ENCODE measurements around the gene STARD8.
"Not testable (repeated sequence)": the region's sequence is repeated elsewhere in the genome, so short reads cannot be mapped to it uniquely, and the experiment has no call there.

Gene STARD8

DNA sequence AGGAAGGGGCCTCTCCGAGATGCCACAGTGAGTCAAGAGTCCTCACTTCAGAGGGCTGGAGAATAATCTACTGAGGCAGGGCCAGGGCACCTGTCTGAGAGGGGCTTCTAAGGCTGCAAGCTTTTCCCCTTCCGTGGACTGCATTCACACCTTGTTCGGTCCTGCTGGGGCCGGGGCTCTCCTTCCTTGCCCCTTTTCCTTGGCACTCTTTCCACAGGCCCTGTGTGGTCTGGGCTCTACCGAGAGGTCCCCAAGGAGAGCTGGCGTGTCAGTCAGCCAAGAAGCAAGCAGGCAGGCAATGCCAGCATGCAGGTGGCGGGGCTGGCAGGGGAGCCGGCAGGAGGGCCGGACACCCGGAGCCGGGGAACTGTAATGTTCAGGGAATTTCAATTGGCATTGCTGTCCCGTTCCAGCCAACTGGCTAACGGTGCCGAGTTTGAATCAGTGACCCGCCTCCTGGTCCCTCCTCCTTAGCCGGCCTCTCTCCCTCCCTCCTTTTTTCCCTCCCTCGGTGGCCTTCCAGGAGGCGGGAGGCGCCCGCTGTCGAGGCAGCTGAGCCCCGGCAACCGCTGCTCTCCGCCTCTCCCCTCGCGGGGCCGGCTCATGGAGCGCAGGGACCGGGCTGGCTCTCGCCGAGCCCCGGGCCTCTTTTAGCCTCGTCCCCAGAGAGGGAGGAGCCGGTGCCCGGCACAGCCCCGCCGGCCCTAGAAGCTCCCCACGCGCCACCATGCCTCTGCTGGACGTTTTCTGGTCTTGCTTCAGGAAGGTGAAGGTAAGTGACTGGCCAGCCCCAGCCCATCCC is at the start of gene STARD8:
STARD8 (plus strand) TSS at position 511 of the 802 bp plus-strand sequence; CDS start at position 728, 217 bp downstream.
- H3K27me3 ChIP-seq (replicated peaks), result no peaks in the 10 kb centered on the region
- H3K36me3 ChIP-seq (replicated peaks), result no peaks in the 10 kb centered on the region
- TF ChIP-seq, protein P1, sequence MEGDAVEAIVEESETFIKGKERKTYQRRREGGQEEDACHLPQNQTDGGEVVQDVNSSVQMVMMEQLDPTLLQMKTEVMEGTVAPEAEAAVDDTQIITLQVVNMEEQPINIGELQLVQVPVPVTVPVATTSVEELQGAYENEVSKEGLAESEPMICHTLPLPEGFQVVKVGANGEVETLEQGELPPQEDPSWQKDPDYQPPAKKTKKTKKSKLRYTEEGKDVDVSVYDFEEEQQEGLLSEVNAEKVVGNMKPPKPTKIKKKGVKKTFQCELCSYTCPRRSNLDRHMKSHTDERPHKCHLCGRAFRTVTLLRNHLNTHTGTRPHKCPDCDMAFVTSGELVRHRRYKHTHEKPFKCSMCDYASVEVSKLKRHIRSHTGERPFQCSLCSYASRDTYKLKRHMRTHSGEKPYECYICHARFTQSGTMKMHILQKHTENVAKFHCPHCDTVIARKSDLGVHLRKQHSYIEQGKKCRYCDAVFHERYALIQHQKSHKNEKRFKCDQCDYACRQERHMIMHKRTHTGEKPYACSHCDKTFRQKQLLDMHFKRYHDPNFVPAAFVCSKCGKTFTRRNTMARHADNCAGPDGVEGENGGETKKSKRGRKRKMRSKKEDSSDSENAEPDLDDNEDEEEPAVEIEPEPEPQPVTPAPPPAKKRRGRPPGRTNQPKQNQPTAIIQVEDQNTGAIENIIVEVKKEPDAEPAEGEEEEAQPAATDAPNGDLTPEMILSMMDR (IDR thresholded peaks at IDR 0.05; ENCODE audit: low read depth, low read length, missing control alignments), result peak; percentile 26
- peak within 1 kb of the TSS; percentile 39 for H3K4me3 ChIP-seq (ENCODE audit: low read depth, low read length)
- peak; percentile 11 for DNase-seq
- H3K27ac ChIP-seq, result no peak within 1 kb of the TSS
- in situ Hi-C loops (cut with HindIII; ENCODE audit: low pct_ligation_motif_present, low sequenced_read_pairs), result no loop called here

DNA sequence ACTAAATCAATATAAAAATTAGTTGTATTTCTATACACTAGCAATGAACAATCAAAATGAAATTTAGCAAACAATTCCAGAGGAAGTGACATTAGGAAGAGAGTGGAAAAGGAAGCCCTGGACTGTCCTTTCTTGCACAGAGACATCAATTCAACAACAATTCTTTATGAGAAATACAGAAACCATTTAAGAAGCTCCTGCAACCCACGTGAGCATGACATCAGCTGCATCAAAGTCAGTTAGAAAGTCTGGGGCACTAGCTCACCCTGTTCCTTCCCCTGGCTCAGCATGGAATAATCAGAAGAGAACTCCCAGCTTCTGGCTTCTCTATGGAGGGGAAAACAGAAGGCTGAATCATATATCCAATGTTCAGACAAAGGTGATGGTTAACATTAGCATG is 48.6 kb upstream of the STARD8 start:
- Histone ChIP-seq H3K27me3 (replicated peaks) (no peaks in the 10 kb centered on the region), H3K36me3 (replicated peaks) (no peaks in the 10 kb centered on the region), H3K4me3 (ENCODE audit: low read depth, low read length) (no peak overlapping the region), H3K27ac (no peak overlapping the region)
- in situ Hi-C loops (cut with HindIII; ENCODE audit: low pct_ligation_motif_present, low sequenced_read_pairs), result no loop called here
- DNase-seq, result no peak
- TF ChIP-seq, protein P1 (IDR thresholded peaks at IDR 0.05; ENCODE audit: low read depth, low read length, missing control alignments), result no peak

DNA sequence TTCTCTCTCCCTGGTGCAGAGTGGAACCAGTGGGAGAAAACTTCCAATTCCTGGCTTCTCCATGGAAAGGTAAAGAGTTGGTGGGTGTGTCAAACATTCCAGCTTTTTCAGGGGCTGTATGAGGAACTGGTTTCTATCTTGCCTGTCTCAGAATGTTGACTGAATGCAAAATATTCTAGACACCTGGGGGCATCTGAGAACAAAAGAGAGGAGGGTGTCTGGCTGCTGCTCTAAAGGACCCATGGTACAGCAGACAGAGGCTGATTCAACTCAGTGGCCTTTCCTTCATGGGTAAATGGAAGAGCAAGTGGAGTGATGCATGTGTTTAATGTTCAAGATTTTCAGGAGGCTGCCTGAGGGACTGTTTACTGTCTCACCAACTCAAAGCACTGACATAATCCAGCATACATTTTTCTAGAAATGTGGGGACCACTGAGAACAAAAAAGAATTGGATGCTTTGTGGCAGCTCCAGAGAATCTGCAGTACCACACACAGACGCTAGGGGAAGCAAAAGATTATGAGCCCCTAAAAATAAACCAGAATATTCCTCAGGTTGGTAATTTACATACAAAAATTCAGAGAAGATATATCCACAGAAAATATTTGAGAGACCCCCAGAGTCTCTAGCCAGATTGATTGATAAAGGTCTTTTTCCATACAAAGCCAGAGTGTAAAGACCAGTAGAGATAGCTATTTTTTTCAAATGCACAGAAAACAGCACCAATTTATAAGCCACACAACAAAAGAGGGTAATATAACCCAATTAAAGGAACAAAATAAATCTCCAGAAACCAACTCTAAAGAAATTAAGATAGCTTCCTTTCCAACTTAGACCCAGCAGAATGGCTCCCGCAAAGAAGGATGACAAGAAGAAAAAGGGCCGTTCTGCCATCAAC is 48.0 kb upstream of the STARD8 start:
- in situ Hi-C loops (cut with HindIII; ENCODE audit: low pct_ligation_motif_present, low sequenced_read_pairs), result no loop called here
- DNase-seq, result peak; percentile 22

GRCh38 chrX:68604216-68604615 is 43.2 kb upstream of the STARD8 start:
- in situ Hi-C loops (cut with HindIII; ENCODE audit: low pct_ligation_motif_present, low sequenced_read_pairs); H3K36me3 ChIP-seq (replicated peaks); H3K27me3 ChIP-seq (replicated peaks); H3K4me3 ChIP-seq (ENCODE audit: low read depth, low read length); H3K27ac ChIP-seq; DNase-seq: not testable (repeated sequence)

More for the DNA sequence above, 48.0 kb upstream of the STARD8 start:
- Histone ChIP-seq H3K27me3 (replicated peaks) (no peaks in the 10 kb centered on the region), H3K27ac (no peak overlapping the region), H3K36me3 (replicated peaks) (no peaks in the 10 kb centered on the region), H3K4me3 (ENCODE audit: low read depth, low read length) (no peak overlapping the region)
- TF ChIP-seq, protein P1 (IDR thresholded peaks at IDR 0.05; ENCODE audit: low read depth, low read length, missing control alignments), result peak; percentile 74

GRCh38 chrX:68614733-68615132 is 32.7 kb upstream of the STARD8 start:
- H3K27me3 ChIP-seq (replicated peaks); H3K4me3 ChIP-seq (ENCODE audit: low read depth, low read length); H3K27ac ChIP-seq; in situ Hi-C loops (cut with HindIII; ENCODE audit: low pct_ligation_motif_present, low sequenced_read_pairs); DNase-seq; H3K36me3 ChIP-seq (replicated peaks): not testable (repeated sequence)

DNA sequence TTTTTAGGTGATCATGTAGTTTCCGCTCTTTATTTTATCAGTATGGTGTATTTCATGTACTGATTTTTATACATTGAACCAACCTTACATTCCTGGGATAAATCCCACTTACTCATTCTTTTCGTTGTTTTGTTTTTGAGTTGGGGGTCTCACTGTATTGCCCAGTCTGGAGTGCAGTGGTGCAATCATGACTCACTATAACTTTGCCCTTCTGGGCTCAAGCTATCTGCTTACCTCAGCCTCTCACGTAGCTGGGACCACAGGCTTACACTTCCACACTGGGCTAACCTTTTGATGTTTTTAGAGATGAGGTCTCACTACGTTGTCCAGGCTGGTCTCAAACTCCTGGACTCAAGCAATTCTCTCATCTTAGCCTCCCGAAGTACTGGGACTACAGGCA is 19.5 kb upstream of the STARD8 start:
- no peak for DNase-seq
- Histone ChIP-seq H3K4me3 (ENCODE audit: low read depth, low read length) (no peak overlapping the region), H3K27me3 (replicated peaks) (no peaks in the 10 kb centered on the region), H3K36me3 (replicated peaks) (no peaks in the 10 kb centered on the region), H3K27ac (no peak overlapping the region)
- TF ChIP-seq, protein P1 (IDR thresholded peaks at IDR 0.05; ENCODE audit: low read depth, low read length, missing control alignments), result no peak
- in situ Hi-C loops (cut with HindIII; ENCODE audit: low pct_ligation_motif_present, low sequenced_read_pairs), result no loop called here

GRCh38 chrX:68629936-68630335 is 17.5 kb upstream of the STARD8 start:
- DNase-seq; H3K36me3 ChIP-seq (replicated peaks); H3K27ac ChIP-seq; in situ Hi-C loops (cut with HindIII; ENCODE audit: low pct_ligation_motif_present, low sequenced_read_pairs); H3K4me3 ChIP-seq (ENCODE audit: low read depth, low read length); H3K27me3 ChIP-seq (replicated peaks): not testable (repeated sequence)

Measured in brain microvascular endothelial cell (primary cell).